Large intestine (tissue), 3 donors: Measurements from ENCODE around the gene KRTAP2-3. TPM values are rescaled to one million over a fixed set of nuclear protein-coding genes. Genes with fewer than 3 reads are reported as not detected.
"Not testable (repeated sequence)": the region's sequence is repeated elsewhere in the genome, so short reads cannot be mapped to it uniquely, and the experiment has no call there.

ENCODE experiments used
- DNase-seq, 2 donors: peaks; one replicate each; pipeline versions ENCODE4 v3.0.0 to v3.0.0-alpha.2; 2013
- H3K27ac ChIP-seq: one replicate; pipeline ENCODE4 v1.5.1; 2013; ENCODE audit warnings: low read length
- H3K27me3 ChIP-seq: 2 replicates; pipeline ENCODE4 v1.6.1; 2013; ENCODE audit warnings: low read length; ENCODE audit not compliant: control insufficient read depth, insufficient read depth
- H3K36me3 ChIP-seq: 2 replicates; pipeline ENCODE4 v1.6.1; 2013; ENCODE audit warnings: low read length; ENCODE audit not compliant: control insufficient read depth, insufficient read depth
- H3K4me1 ChIP-seq: one replicate; pipeline ENCODE4 v1.6.1; 2013; ENCODE audit warnings: low read length; ENCODE audit not compliant: control insufficient read depth, insufficient read depth
- H3K4me3 ChIP-seq: one replicate; pipeline ENCODE4 v1.5.1; 2013; ENCODE audit warnings: low read length
- H3K9me3 ChIP-seq: one replicate; pipeline ENCODE4 v1.6.1; 2013; ENCODE audit warnings: mild to moderate bottlenecking, low read depth, low read length, moderate library complexity; ENCODE audit not compliant: control insufficient read depth
- WGBS: methylation state at CpG from one replicate; pipeline ENCODE4 v1.1.5; 2013; ENCODE audit warnings: low lambda C conversion rate; ENCODE audit not compliant: insufficient coverage; 5-methylcytosine and 5-hydroxymethylcytosine counted together
- polyA plus RNA-seq: library from polyadenylated mRNA; unstranded; fragments of 120-200 nt; gene quantifications from one replicate; pipeline ENCODE4 v1.2.1, GENCODE V29; 2013

KRTAP2-3 gene
- polyA plus RNA-seq, 1 donor, result not detected

DNA sequence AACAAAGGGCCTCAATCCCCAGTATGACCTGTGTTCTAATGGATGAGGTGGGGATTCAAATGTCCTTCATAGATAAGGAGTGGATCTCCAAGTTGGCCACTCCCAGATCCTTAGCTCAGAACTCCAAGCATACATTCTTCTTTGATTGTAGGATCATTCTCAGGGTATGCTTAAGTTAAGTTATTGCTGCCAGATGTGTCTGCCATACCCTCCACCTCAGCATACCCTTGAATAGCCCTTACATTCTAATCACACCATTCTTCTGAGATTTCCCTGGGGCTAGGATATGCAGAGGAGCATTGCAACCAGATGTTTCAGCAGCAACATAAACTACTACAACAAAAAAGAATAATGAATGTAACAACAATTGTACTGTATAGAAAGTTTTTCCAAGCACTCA lies 7.4 kb upstream of the KRTAP2-3 start:
- no peak for DNase-seq
- Histone ChIP-seq H3K4me1 (no peaks in the 10 kb centered on the region), H3K27ac (no peak overlapping the region), H3K27me3 (peaks cover 11% of the 10 kb centered on the region), H3K4me3 (no peak overlapping the region), H3K36me3 (no peaks in the 10 kb centered on the region), H3K9me3 (no peaks in the 10 kb centered on the region)

- no peaks in the 10 kb centered on the region for H3K4me1 ChIP-seq
- H3K27ac ChIP-seq, result no peak within 1 kb of the TSS
- no peaks in the 10 kb centered on the region for H3K9me3 ChIP-seq
- H3K36me3 ChIP-seq, result no peaks in the 10 kb centered on the region
- H3K27me3 ChIP-seq, result peaks cover 11% of the 10 kb centered on the region
- no peak within 1 kb of the TSS for H3K4me3 ChIP-seq
- 86% methylated on average over 1 of the region's 6 CpGs for WGBS
- no peak for DNase-seq
Observed at GRCh38 chr17:41065829-41066624, 6.1 kb upstream of the KRTAP2-3 start, which contains the start of gene KRTAP2-4. KRTAP2-4 (minus strand) TSS chr17:41065879; CDS start chr17:41065845, 34 bp downstream.

DNA sequence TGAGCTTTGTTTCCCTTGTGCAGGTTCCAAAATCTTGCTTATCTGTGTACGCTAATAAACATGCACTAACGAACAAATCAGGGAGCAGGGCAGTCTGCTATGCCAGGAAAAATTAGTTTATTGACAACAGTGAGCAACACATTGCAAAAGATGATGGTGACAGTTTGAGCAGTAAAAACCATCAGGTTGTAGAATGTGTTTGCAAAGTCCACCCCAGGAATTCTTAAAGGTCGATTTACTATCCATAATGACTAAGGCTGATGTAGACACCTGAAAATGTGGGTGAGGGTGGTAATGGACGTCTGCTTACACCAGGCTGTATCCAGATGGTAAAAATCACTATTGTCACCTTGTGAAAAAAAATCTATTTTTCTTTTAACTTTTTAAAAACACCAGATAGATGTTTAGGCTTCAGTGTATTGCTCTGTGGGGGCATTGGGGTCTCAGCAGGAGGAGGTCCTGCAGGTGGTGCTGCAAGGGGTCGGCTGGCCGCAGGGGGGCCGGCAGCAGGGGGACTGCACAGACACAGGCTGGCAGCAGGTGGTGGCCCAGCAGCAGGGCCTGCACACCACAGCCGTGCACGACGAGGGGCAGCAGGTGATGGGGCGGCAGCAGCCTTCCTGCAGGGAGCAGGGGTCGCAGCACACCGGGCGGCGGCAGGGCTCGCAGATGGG lies 5.2 kb upstream of the KRTAP2-3 start:
- not testable (repeated sequence) for H3K4me1 ChIP-seq, H3K4me3 ChIP-seq, DNase-seq, H3K27ac ChIP-seq, H3K36me3 ChIP-seq, H3K9me3 ChIP-seq
- peaks cover 13% of the 10 kb centered on the region for H3K27me3 ChIP-seq
- no CpG with 5 or more reads among the region's 16 CpGs for WGBS

DNA sequence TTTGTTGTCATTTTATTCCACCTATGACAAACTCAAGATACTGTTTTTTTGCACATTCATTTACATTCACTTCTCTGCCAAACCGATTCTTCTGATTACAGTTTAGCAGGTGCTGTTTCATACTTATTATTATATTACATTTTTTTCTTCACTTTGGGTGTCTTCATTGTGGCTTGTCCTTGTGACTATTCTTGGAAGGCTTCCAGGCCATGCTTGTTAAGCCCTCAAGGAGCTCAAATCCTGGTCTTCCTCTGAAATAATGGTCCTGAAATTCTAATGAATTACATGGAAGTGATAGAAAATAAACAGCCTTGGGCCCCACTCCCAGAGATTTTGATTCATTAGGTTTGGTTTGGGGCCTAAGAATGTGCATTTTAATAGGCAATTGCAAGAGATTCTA lies 4.4 kb upstream of the KRTAP2-3 start:
- Histone ChIP-seq H3K36me3 (no peaks in the 10 kb centered on the region), H3K4me3 (no peak overlapping the region), H3K27me3 (peaks cover 18% of the 10 kb centered on the region), H3K27ac (no peak overlapping the region), H3K9me3 (no peaks in the 10 kb centered on the region), H3K4me1 (no peaks in the 10 kb centered on the region)
- 100% methylated on average over 1 of the region's 1 CpG for WGBS
- no peak for DNase-seq

DNA sequence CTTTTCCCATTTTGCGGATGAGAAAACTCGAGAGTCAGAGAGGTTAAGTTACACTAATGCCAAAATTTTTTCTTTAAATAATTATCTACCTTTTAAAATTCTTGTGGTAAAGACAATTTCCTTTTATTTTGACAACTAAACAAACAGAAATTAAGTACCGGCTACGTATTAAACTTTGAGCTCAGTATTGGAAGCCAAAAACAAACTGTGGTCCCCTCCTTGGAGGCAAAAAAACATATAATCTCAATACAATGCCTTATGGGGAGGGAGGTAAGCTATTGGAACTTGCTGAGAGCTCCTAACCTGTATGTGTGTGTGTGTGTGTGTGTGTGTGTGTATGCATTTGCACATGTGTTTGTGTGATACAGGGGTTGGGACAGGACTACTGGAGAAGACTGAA lies 3.5 kb upstream of the KRTAP2-3 start:
- no peaks in the 10 kb centered on the region for H3K4me1 ChIP-seq
- no peaks in the 10 kb centered on the region for H3K9me3 ChIP-seq
- H3K4me3 ChIP-seq, result no peak overlapping the region
- WGBS, result no CpG with 5 or more reads among the region's 4 CpGs
- peaks cover 23% of the 10 kb centered on the region for H3K27me3 ChIP-seq
- no peak for DNase-seq
- no peaks in the 10 kb centered on the region for H3K36me3 ChIP-seq
- no peak overlapping the region for H3K27ac ChIP-seq

GRCh38 chr17:41061964-41062363 lies 2.0 kb upstream of the KRTAP2-3 start:
- H3K27me3 ChIP-seq, result peaks cover 24% of the 10 kb centered on the region
- no peak for DNase-seq
- no peaks in the 10 kb centered on the region for H3K9me3 ChIP-seq
- H3K4me1 ChIP-seq, result no peaks in the 10 kb centered on the region
- no peak overlapping the region for H3K27ac ChIP-seq
- WGBS, result 75% methylated on average over 1 of the region's 1 CpG
- H3K4me3 ChIP-seq, result no peak overlapping the region
- no peaks in the 10 kb centered on the region for H3K36me3 ChIP-seq

DNA sequence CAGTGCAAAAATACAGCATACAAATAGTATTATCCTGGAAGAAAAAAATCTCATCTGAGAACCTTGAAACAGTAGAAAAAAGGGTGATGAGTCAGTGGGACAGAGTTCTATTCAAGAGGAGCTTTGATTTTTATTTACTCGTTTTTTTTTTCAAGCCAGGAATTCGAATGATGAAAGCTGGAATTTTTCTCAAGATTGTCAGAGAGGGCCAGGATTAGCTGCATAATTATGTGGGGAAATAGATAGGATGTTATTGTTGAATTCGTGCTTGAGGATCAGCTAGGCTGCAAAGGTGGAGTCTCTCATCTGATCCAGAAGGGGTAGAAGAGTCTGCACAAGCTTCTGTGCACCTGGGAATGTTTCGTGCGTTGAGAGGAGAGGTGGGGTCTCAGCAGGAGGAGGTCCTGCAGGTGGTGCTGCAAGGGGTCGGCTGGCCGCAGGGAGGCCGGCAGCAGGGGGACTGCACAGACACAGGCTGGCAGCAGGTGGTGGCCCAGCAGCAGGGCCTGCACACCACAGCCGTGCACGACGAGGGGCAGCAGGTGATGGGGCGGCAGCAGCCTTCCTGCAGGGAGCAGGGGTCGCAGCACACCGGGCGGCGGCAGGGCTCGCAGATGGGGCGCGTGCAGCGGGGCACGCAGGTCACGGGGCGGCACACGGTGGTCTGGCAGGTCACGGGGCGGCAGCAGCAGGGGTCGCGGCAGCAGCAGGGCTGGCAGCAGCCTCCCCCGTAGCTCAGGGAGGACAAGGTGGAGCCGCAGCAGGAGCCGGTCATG lies 450 bp downstream of the KRTAP2-3 start:
- H3K9me3 ChIP-seq, DNase-seq, H3K36me3 ChIP-seq, H3K27ac ChIP-seq, H3K4me1 ChIP-seq, H3K4me3 ChIP-seq: not testable (repeated sequence)
- peaks cover 18% of the 10 kb centered on the region for H3K27me3 ChIP-seq
- WGBS, result no CpG with 5 or more reads among the region's 31 CpGs

DNA sequence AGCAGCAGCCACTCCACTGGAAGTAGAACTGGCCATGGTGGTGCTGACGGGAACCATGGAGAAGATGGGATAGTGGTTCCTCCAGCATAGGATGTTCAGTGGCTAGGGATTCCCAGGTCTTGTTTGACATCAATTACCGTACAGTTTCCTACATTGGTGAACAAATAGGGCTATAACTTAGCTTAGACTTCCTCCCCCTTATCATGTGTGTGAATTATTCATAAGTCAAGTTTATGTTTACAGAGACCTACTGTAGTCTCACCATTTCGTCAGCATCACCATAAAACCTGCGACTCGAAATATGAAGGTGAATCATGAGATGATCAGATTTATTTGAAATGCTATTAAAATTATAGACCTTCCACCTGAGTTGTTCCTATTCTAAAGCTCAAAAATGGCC lies 1.2 kb downstream of the KRTAP2-3 start:
- H3K9me3 ChIP-seq, result no peaks in the 10 kb centered on the region
- no peaks in the 10 kb centered on the region for H3K36me3 ChIP-seq
- 83% methylated on average over 1 of the region's 5 CpGs for WGBS

GRCh38 chr17:41057547-41057946 lies 2.4 kb downstream of the KRTAP2-3 start:
- WGBS, result no CpG with 5 or more reads among the region's 1 CpG
- Histone ChIP-seq H3K36me3 (no peaks in the 10 kb centered on the region), H3K9me3 (no peaks in the 10 kb centered on the region), H3K27me3 (peaks cover 16% of the 10 kb centered on the region), H3K4me3 (no peak overlapping the region), H3K27ac (no peak overlapping the region), H3K4me1 (no peaks in the 10 kb centered on the region)
- no peak for DNase-seq

More for the DNA sequence above, 1.2 kb downstream of the KRTAP2-3 start:
- Histone ChIP-seq H3K4me1 (no peaks in the 10 kb centered on the region), H3K4me3 (no peak overlapping the region), H3K27ac (no peak overlapping the region), H3K27me3 (peaks cover 16% of the 10 kb centered on the region)
- no peak for DNase-seq

GRCh38 chr17:41055130-41055529 lies 4.8 kb downstream of the KRTAP2-3 start, which contains the start of gene KRTAP2-2:
KRTAP2-2 (minus strand) TSS chr17:41055230; CDS start chr17:41055211, 19 bp downstream.
- not testable (repeated sequence) for H3K4me1 ChIP-seq, H3K27ac ChIP-seq, H3K9me3 ChIP-seq, H3K4me3 ChIP-seq, H3K36me3 ChIP-seq, DNase-seq
- WGBS, result no CpG with 5 or more reads among the region's 6 CpGs
- H3K27me3 ChIP-seq, result peaks cover 14% of the 10 kb centered on the region
